ENCODE data around the gene FGF21.
"Not testable (repeated sequence)": the region's sequence is repeated elsewhere in the genome, so short reads cannot be mapped to it uniquely, and the experiment has no call there.

The FGF21 gene

GRCh38 chr19:48752496-48753365 lies 2.6 kb upstream of the FGF21 start, which contains the start of gene FUT1:
Gene FUT1 (minus strand): TSS chr19:48752641. CDS start chr19:48751281, 1,360 bp downstream.
- DNase-seq = peak; percentile 95

GRCh38 chr19:48755787-48756186 lies 463 bp downstream of the FGF21 start:
- no peak for DNase-seq

- DNase-seq = no peak
Observed at GRCh38 chr19:48756212-48756611, 888 bp downstream of the FGF21 start.

GRCh38 chr19:48756686-48757085 lies 1.4 kb downstream of the FGF21 start:
- no peak for DNase-seq

- DNase-seq = no peak
Observed at GRCh38 chr19:48757089-48757675, 1.9 kb downstream of the FGF21 start.

GRCh38 chr19:48757741-48758144 lies 2.4 kb downstream of the FGF21 start:
- no peak for DNase-seq

- DNase-seq = no peak
Observed at GRCh38 chr19:48760504-48761205, 5.3 kb downstream of the FGF21 start.

- DNase-seq = not testable (repeated sequence)
Observed at GRCh38 chr19:48765816-48766215, 10.5 kb downstream of the FGF21 start.

GRCh38 chr19:48768171-48768753 lies 12.9 kb downstream of the FGF21 start:
- not testable (repeated sequence) for DNase-seq

- DNase-seq = no peak
Observed at GRCh38 chr19:48768994-48769713, 13.8 kb downstream of the FGF21 start.

- DNase-seq = no peak
Observed at GRCh38 chr19:48770266-48770665, 14.9 kb downstream of the FGF21 start.

GRCh38 chr19:48770734-48771472 lies 15.6 kb downstream of the FGF21 start:
- no peak for DNase-seq

- DNase-seq = no peak
Observed at GRCh38 chr19:48772503-48772953, 17.2 kb downstream of the FGF21 start.

GRCh38 chr19:48777139-48777538 lies 21.8 kb downstream of the FGF21 start:
- no peak for DNase-seq

GRCh38 chr19:48777720-48778119 lies 22.4 kb downstream of the FGF21 start:
- no peak for DNase-seq

- no peak for DNase-seq
Observed at GRCh38 chr19:48779636-48780035, 24.3 kb downstream of the FGF21 start.

- no peak for DNase-seq
Observed at GRCh38 chr19:48780631-48781391, 25.5 kb downstream of the FGF21 start.

- no peak for DNase-seq
Observed at GRCh38 chr19:48784527-48784926, 29.2 kb downstream of the FGF21 start.

GRCh38 chr19:48786422-48786821 lies 31.1 kb downstream of the FGF21 start:
- DNase-seq = not testable (repeated sequence)

GRCh38 chr19:48787331-48787730 lies 32.0 kb downstream of the FGF21 start:
- not testable (repeated sequence) for DNase-seq

GRCh38 chr19:48793271-48793670 lies 37.9 kb downstream of the FGF21 start:
- DNase-seq = no peak
